ENCODE data around the gene GPHB5. TPM values are rescaled to one million over a fixed set of nuclear protein-coding genes. Genes with fewer than 3 reads are reported as not detected.
"Not testable (repeated sequence)": the region's sequence is repeated elsewhere in the genome, so short reads cannot be mapped to it uniquely, and the experiment has no call there.

Gene GPHB5
- not detected for total RNA-seq

GRCh38 chr14:63318835-63319234 lies at the start of gene GPHB5:
GPHB5 (minus strand) TSS chr14:63318935; CDS start chr14:63317849, 1,086 bp downstream.
- DNase-seq (ENCODE audit: low spot score): no peak

GRCh38 chr14:63367742-63368364 lies 49.1 kb upstream of the GPHB5 start:
- no peak for DNase-seq (ENCODE audit: low spot score)

GRCh38 chr14:63362389-63362819 lies 43.7 kb upstream of the GPHB5 start:
- DNase-seq (ENCODE audit: low spot score): no peak

GRCh38 chr14:63361790-63362189 lies 43.1 kb upstream of the GPHB5 start:
- DNase-seq (ENCODE audit: low spot score): no peak

- DNase-seq (ENCODE audit: low spot score): no peak
These were observed 39.1 kb upstream of the GPHB5 start for GRCh38 chr14:63357841-63358240.

- DNase-seq (ENCODE audit: low spot score): no peak
These were observed 27.1 kb upstream of the GPHB5 start for GRCh38 chr14:63345826-63346225.

GRCh38 chr14:63344336-63344735 lies 25.6 kb upstream of the GPHB5 start:
- DNase-seq (ENCODE audit: low spot score): no peak

- no peak for DNase-seq (ENCODE audit: low spot score)
These were observed 25.1 kb upstream of the GPHB5 start for GRCh38 chr14:63343878-63344277.

- DNase-seq (ENCODE audit: low spot score): no peak
These were observed 23.6 kb upstream of the GPHB5 start for GRCh38 chr14:63342371-63342770.

GRCh38 chr14:63328787-63329737 lies 10.3 kb upstream of the GPHB5 start:
- DNase-seq (ENCODE audit: low spot score): no peak

GRCh38 chr14:63326840-63327239 lies 8.1 kb upstream of the GPHB5 start:
- no peak for DNase-seq (ENCODE audit: low spot score)

- DNase-seq (ENCODE audit: low spot score): no peak
These were observed 4.3 kb upstream of the GPHB5 start for GRCh38 chr14:63322897-63323573.

GRCh38 chr14:63322472-63322871 lies 3.7 kb upstream of the GPHB5 start:
- no peak for DNase-seq (ENCODE audit: low spot score)

- DNase-seq (ENCODE audit: low spot score): no peak
These were observed 9.9 kb downstream of the GPHB5 start for GRCh38 chr14:63308723-63309317.

GRCh38 chr14:63304429-63304828 lies 14.3 kb downstream of the GPHB5 start:
- DNase-seq (ENCODE audit: low spot score): not testable (repeated sequence)

GRCh38 chr14:63301891-63302534 lies 16.7 kb downstream of the GPHB5 start:
- no peak for DNase-seq (ENCODE audit: low spot score)

GRCh38 chr14:63300854-63301253 lies 17.9 kb downstream of the GPHB5 start:
- no peak for DNase-seq (ENCODE audit: low spot score)

- DNase-seq (ENCODE audit: low spot score): no peak
These were observed 19.2 kb downstream of the GPHB5 start for GRCh38 chr14:63299351-63300110.

GRCh38 chr14:63297372-63298063 lies 21.2 kb downstream of the GPHB5 start:
- no peak for DNase-seq (ENCODE audit: low spot score)

GRCh38 chr14:63296060-63296563 lies 22.6 kb downstream of the GPHB5 start:
- no peak for DNase-seq (ENCODE audit: low spot score)
